NT2/D1 (cell line): Measurements from ENCODE around the gene CREB3L1.

Experiments
- DNase-seq: peaks from one replicate; pipeline ENCODE4 v3.0.0-alpha.2; 2011; ENCODE audit warnings: low read depth, low spot score
- H3K27me3 ChIP-seq: 2 replicates; pipeline ENCODE4 v1.6.0; 2011; ENCODE audit warnings: mild to moderate bottlenecking; ENCODE audit not compliant: insufficient read length, insufficient read depth
- H3K36me3 ChIP-seq: 2 replicates; pipeline ENCODE4 v1.6.1; 2011; ENCODE audit warnings: mild to moderate bottlenecking, low read length, mixed read lengths; ENCODE audit not compliant: insufficient read depth, insufficient read length
- H3K4me1 ChIP-seq: 2 replicates; pipeline ENCODE4 v1.5.1; 2011; ENCODE audit not compliant: insufficient read depth, insufficient read length
- H3K4me3 ChIP-seq: 2 replicates; pipeline ENCODE4 v1.5.1; 2011; ENCODE audit warnings: low read depth; ENCODE audit not compliant: insufficient read length
- H3K9ac ChIP-seq: 2 replicates; pipeline ENCODE4 v1.6.0; 2011; ENCODE audit warnings: low read depth; ENCODE audit not compliant: insufficient read length
- H3K9me3 ChIP-seq: 2 replicates; pipeline ENCODE4 v1.5.1; 2011; ENCODE audit warnings: mild to moderate bottlenecking, low read length; ENCODE audit not compliant: insufficient read depth
- SUZ12 ChIP-seq: IDR thresholded peaks from 2 replicates; pipeline ENCODE4 v1.6.1; 2011; ENCODE audit not compliant: insufficient read length, insufficient read depth; ENCODE audit errors: extremely low read depth
- YY1 ChIP-seq: IDR thresholded peaks from 2 replicates; pipeline ENCODE4 v1.6.1; 2011; ENCODE audit not compliant: insufficient read length, insufficient read depth
- ZNF274 ChIP-seq: IDR thresholded peaks from 2 replicates; pipeline ENCODE4 v1.6.1; 2011; ENCODE audit warnings: mild to moderate bottlenecking, low read depth, low read length

Gene CREB3L1

GRCh38 chr11:46337626-46338345 is 60.3 kb downstream of the CREB3L1 start:
- Histone ChIP-seq H3K36me3 (no peaks in the 10 kb centered on the region), H3K4me1 (peaks cover 64% of the 10 kb centered on the region), H3K27me3 (peaks cover 23% of the 10 kb centered on the region), H3K4me3 (no peak overlapping the region), H3K9ac (peak overlapping the region; percentile 22), H3K9me3 (no peaks in the 10 kb centered on the region)
- TF ChIP-seq SUZ12 (no peak), YY1 (no peak), ZNF274 (no peak)
- no peak for DNase-seq

- DNase-seq = peak; percentile 63
- H3K27me3 ChIP-seq = peaks cover 15% of the 10 kb centered on the region
- peak overlapping the region; percentile 0 for H3K4me3 ChIP-seq
- H3K36me3 ChIP-seq = no peaks in the 10 kb centered on the region
- peak overlapping the region; percentile 73 for H3K9ac ChIP-seq
- no peak for TF ChIP-seq ZNF274
- no peak for TF ChIP-seq SUZ12
- TF ChIP-seq YY1 = no peak
- H3K9me3 ChIP-seq = no peaks in the 10 kb centered on the region
- peaks cover 68% of the 10 kb centered on the region for H3K4me1 ChIP-seq
These were observed 61.1 kb downstream of the CREB3L1 start for GRCh38 chr11:46338636-46338987.

GRCh38 chr11:46338988-46339666 is 61.7 kb downstream of the CREB3L1 start:
- Histone ChIP-seq H3K27me3 (peaks cover 10% of the 10 kb centered on the region), H3K9me3 (no peaks in the 10 kb centered on the region), H3K36me3 (no peaks in the 10 kb centered on the region), H3K4me1 (peaks cover 64% of the 10 kb centered on the region), H3K9ac (peak overlapping the region; percentile 68), H3K4me3 (peak overlapping the region; percentile 23)
- peak; percentile 97 for DNase-seq
- no peak for TF ChIP-seq ZNF274
- TF ChIP-seq YY1 = no peak
- TF ChIP-seq SUZ12 = no peak

GRCh38 chr11:46339816-46340215 is 62.4 kb downstream of the CREB3L1 start:
- Histone ChIP-seq H3K9me3 (no peaks in the 10 kb centered on the region), H3K9ac (peak overlapping the region; percentile 68), H3K4me1 (peaks cover 60% of the 10 kb centered on the region), H3K4me3 (peak overlapping the region; percentile 23), H3K27me3 (peaks cover 3% of the 10 kb centered on the region), H3K36me3 (no peaks in the 10 kb centered on the region)
- DNase-seq = no peak
- TF ChIP-seq SUZ12 = no peak
- no peak for TF ChIP-seq YY1
- TF ChIP-seq ZNF274 = no peak

- peaks cover 58% of the 10 kb centered on the region for H3K4me1 ChIP-seq
- no peak overlapping the region for H3K4me3 ChIP-seq
- peak overlapping the region; percentile 23 for H3K9ac ChIP-seq
- H3K9me3 ChIP-seq = no peaks in the 10 kb centered on the region
- H3K27me3 ChIP-seq = peaks cover 13% of the 10 kb centered on the region
- DNase-seq = no peak
- no peaks in the 10 kb centered on the region for H3K36me3 ChIP-seq
- TF ChIP-seq ZNF274 = no peak
- no peak for TF ChIP-seq YY1
- TF ChIP-seq SUZ12 = no peak
These were observed 64.0 kb downstream of the CREB3L1 start for GRCh38 chr11:46341454-46341853.

GRCh38 chr11:46342239-46342638 is 64.8 kb downstream of the CREB3L1 start:
- H3K36me3 ChIP-seq = no peaks in the 10 kb centered on the region
- DNase-seq = peak; percentile 65
- peak overlapping the region; percentile 23 for H3K9ac ChIP-seq
- peaks cover 19% of the 10 kb centered on the region for H3K27me3 ChIP-seq
- H3K4me1 ChIP-seq = peaks cover 56% of the 10 kb centered on the region
- no peaks in the 10 kb centered on the region for H3K9me3 ChIP-seq
- no peak for TF ChIP-seq ZNF274
- no peak for TF ChIP-seq YY1
- TF ChIP-seq SUZ12 = no peak
- no peak overlapping the region for H3K4me3 ChIP-seq

GRCh38 chr11:46343520-46343919 is 66.1 kb downstream of the CREB3L1 start:
- Histone ChIP-seq H3K4me1 (peaks cover 56% of the 10 kb centered on the region), H3K9me3 (no peaks in the 10 kb centered on the region), H3K9ac (peak overlapping the region; percentile 43), H3K36me3 (peaks cover 2% of the 10 kb centered on the region), H3K27me3 (peaks cover 19% of the 10 kb centered on the region), H3K4me3 (no peak overlapping the region)
- no peak for DNase-seq
- TF ChIP-seq YY1 = no peak
- no peak for TF ChIP-seq SUZ12
- no peak for TF ChIP-seq ZNF274
